Trophoblast cell (in vitro differentiated cells and primary cell): Measurements from ENCODE around the gene TFF3. TPM values are rescaled to one million over a fixed set of nuclear protein-coding genes. Genes with fewer than 3 reads are reported as not detected.

ENCODE experiments used
- DNase-seq, 2 donors: peaks; one replicate each; pipeline ENCODE4 v3.0.0-alpha.2; 2016
- H2AFZ ChIP-seq: 2 replicates; pipeline ENCODE4 v1.6.1; 2013; ENCODE audit warnings: low read length, moderate library complexity, mild to moderate bottlenecking; ENCODE audit not compliant: insufficient read depth, poor library complexity
- H2AK5ac ChIP-seq: 2 replicates; pipeline ENCODE4 v1.6.1; 2013; ENCODE audit warnings: mild to moderate bottlenecking, low read length
- H2BK120ac ChIP-seq: 2 replicates; pipeline ENCODE4 v1.6.1; 2013; ENCODE audit warnings: low read length, mild to moderate bottlenecking, moderate library complexity; ENCODE audit not compliant: insufficient read depth, poor library complexity
- H2BK12ac ChIP-seq: 2 replicates; pipeline ENCODE4 v1.6.1; 2013; ENCODE audit warnings: mild to moderate bottlenecking, low read length, moderate library complexity
- H2BK5ac ChIP-seq: 2 replicates; pipeline ENCODE4 v1.6.1; 2013; ENCODE audit warnings: low read length, low read depth, moderate library complexity, mild to moderate bottlenecking; ENCODE audit not compliant: poor library complexity
- H3K14ac ChIP-seq: 2 replicates; pipeline ENCODE4 v1.6.1; 2013; ENCODE audit warnings: mild to moderate bottlenecking, low read length
- H3K18ac ChIP-seq: 2 replicates; pipeline ENCODE4 v1.6.1; 2013; ENCODE audit warnings: mild to moderate bottlenecking, low read length
- H3K23ac ChIP-seq: 2 replicates; pipeline ENCODE4 v1.6.1; 2013; ENCODE audit warnings: low read length
- H3K27ac ChIP-seq: 2 replicates; pipeline ENCODE4 v1.5.1; 2013; ENCODE audit warnings: low read depth, mild to moderate bottlenecking, inconsistent platforms, low read length, moderate library complexity
- H3K27me3 ChIP-seq: 2 replicates; pipeline ENCODE4 v1.6.1; 2013; ENCODE audit warnings: inconsistent platforms, mild to moderate bottlenecking, low read length, moderate library complexity; ENCODE audit not compliant: insufficient read depth
- H3K36me3 ChIP-seq, 2 experiments: 1 replicate in 1 of 2; 2 replicates in 1 of 2; pipeline ENCODE4 v1.6.1; 2013; ENCODE audit warnings: low read length in 2 of 2, mild to moderate bottlenecking in 2 of 2, moderate library complexity in 1 of 2; ENCODE audit not compliant: insufficient read depth in 2 of 2, control insufficient read depth in 1 of 2
- H3K4ac ChIP-seq: 2 replicates; pipeline ENCODE4 v1.6.1; 2013; ENCODE audit warnings: low read depth, mild to moderate bottlenecking, low read length, moderate library complexity
- H3K4me1 ChIP-seq, 2 experiments: 1 replicate in 1 of 2; 2 replicates in 1 of 2; pipeline ENCODE4 v1.6.1; 2013; ENCODE audit warnings: low read length in 2 of 2, mild to moderate bottlenecking in 2 of 2, moderate library complexity in 1 of 2; ENCODE audit not compliant: insufficient read depth in 2 of 2, control insufficient read depth in 1 of 2
- H3K4me2 ChIP-seq: 2 replicates; pipeline ENCODE4 v1.6.1; 2013; ENCODE audit warnings: inconsistent platforms, mild to moderate bottlenecking, low read length, moderate library complexity
- H3K4me3 ChIP-seq: 2 replicates; pipeline ENCODE4 v1.5.1; 2013; ENCODE audit warnings: mild to moderate bottlenecking, low read depth, low read length, inconsistent platforms
- H3K79me1 ChIP-seq: one replicate; pipeline ENCODE4 v1.6.1; 2013; ENCODE audit warnings: low read length
- H3K79me2 ChIP-seq: 2 replicates; pipeline ENCODE4 v1.6.1; 2013; ENCODE audit warnings: low read length, mild to moderate bottlenecking; ENCODE audit not compliant: control insufficient read depth, insufficient read depth, poor library complexity
- H3K9ac ChIP-seq: 2 replicates; pipeline ENCODE4 v1.6.1; 2013; ENCODE audit warnings: mild to moderate bottlenecking, low read length
- H3K9me3 ChIP-seq: 2 replicates; pipeline ENCODE4 v1.6.1; 2013; ENCODE audit warnings: low read depth, mild to moderate bottlenecking, control low read depth, inconsistent platforms, low read length; ENCODE audit not compliant: insufficient read depth
- H4K12ac ChIP-seq: 2 replicates; pipeline ENCODE4 v1.6.1; 2013; ENCODE audit warnings: low read depth, mild to moderate bottlenecking, low read length, moderate library complexity
- H4K8ac ChIP-seq: 2 replicates; pipeline ENCODE4 v1.6.1; 2013; ENCODE audit warnings: low read depth, mild to moderate bottlenecking, low read length, moderate library complexity
- H4K91ac ChIP-seq: one replicate; pipeline ENCODE4 v1.6.1; 2013; ENCODE audit warnings: low read depth, mild to moderate bottlenecking, low read length, moderate library complexity
- WGBS: extraction: QIAGEN DNeasy Blood & Tissue Kit; methylation state at CpG from one replicate; pipeline ENCODE4 v1.1.7; 2013; ENCODE audit warnings: missing lambda C conversion rate; ENCODE audit not compliant: insufficient read length, insufficient coverage; ENCODE audit errors: extremely low coverage; 5-methylcytosine and 5-hydroxymethylcytosine counted together
- polyA plus RNA-seq: library from polyadenylated mRNA; stranded (reverse); fragments of 200-250 nt; gene quantifications from 2 replicates; pipeline ENCODE4 v1.2.3, GENCODE V29; 2013

The TFF3 gene, protein sequence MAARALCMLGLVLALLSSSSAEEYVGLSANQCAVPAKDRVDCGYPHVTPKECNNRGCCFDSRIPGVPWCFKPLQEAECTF
- 0.60 and 0.63 TPM in 2 replicates for polyA plus RNA-seq

DNA sequence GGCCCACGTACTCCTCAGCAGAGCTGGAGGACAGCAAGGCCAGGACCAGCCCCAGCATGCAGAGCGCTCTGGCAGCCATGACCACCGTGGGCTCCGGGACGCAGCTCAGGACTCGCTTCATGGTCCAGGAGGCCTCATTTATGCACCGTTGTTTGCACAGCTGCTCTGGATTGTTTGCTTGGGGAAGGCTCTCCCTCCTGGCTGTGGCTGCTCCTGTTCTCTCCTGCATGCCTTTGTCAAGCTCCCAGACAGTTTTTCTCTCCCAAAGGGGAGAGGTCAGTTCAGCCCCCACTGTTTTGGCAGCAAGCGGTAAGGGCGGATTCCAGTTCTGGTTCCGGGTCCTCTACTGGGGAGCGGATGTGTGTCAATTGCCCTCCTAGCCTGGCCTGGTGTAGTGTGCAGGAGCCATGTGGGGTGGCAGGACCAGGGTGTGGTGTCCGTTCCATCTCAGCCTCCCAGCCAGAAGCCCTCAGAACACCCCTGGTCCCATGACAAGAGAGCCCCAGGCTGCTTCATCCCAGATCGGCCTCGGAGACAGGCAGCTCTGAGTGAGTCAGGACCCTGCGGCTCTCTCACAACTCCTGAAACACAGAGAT, at the start of gene TFF3:
TSS of gene TFF3 (minus strand) at position 114 of the 596 bp plus-strand sequence. CDS start at position 79, 35 bp downstream.
- Histone ChIP-seq H3K27me3 (no peaks in the 10 kb centered on the region), H2BK120ac (no peak within 1 kb of the TSS), H3K14ac (no peak within 1 kb of the TSS), H2BK12ac (no peak within 1 kb of the TSS), H2BK5ac (no peak within 1 kb of the TSS), H3K9ac (no peak within 1 kb of the TSS), H3K23ac (no peak within 1 kb of the TSS), H3K4me2 (no peak within 1 kb of the TSS), H2AFZ (no peak within 1 kb of the TSS), H2AK5ac (no peak within 1 kb of the TSS), H3K4me1 (no peaks in the 10 kb centered on the region), H3K18ac (no peak within 1 kb of the TSS), H3K36me3 (no peaks in the 10 kb centered on the region), H3K9me3 (peaks cover 2% of the 10 kb centered on the region), H3K4ac (no peak within 1 kb of the TSS), H3K4me3 (no peak within 1 kb of the TSS), H3K79me2 (no peaks in the 10 kb centered on the region), H3K79me1 (no peaks in the 10 kb centered on the region), H4K12ac (no peak within 1 kb of the TSS), H4K8ac (no peak within 1 kb of the TSS), H4K91ac (no peak within 1 kb of the TSS), H3K27ac (no peak within 1 kb of the TSS)
- WGBS, result no CpG with 5 or more reads among the region's 15 CpGs
- no peak for DNase-seq

DNA sequence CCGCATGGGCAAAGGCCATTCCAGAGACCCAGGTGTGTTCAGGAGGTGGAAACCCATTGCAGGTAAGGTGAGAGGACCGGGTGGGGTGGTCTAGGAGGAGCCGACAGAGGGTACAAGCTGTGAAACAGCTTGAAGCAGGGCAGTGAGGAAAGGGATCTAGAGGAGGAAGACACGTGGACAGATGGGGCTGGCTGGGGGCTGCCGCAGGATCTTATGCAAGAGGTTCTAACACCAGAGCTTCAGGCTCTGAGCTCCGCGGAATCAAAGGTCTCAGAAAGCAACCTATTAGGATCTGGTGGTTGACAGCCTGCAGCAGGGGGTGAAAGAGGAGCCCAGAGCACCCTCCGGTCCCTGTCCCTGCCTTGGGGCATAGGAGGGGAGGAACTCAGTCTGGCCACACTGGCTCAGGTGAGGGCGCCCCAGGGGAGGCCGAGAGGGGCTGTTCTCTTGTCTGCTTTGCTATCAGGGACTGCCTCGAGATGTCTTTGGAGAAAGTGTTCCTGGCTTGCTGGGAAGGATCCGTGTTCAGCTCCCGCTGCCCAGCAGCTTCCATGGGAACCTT, 49.2 kb upstream of the TFF3 start:
- H3K27me3 ChIP-seq, result no peaks in the 10 kb centered on the region
- no peak overlapping the region for H3K18ac ChIP-seq
- H4K8ac ChIP-seq, result no peak overlapping the region
- H3K9me3 ChIP-seq, result peaks cover 2% of the 10 kb centered on the region
- no peaks in the 10 kb centered on the region for H3K79me2 ChIP-seq
- H3K4ac ChIP-seq, result no peak overlapping the region
- no peak overlapping the region for H2AFZ ChIP-seq
- WGBS, result no CpG with 5 or more reads among the region's 13 CpGs
- no peak overlapping the region for H2BK120ac ChIP-seq
- no peak overlapping the region for H3K27ac ChIP-seq
- H3K9ac ChIP-seq, result no peak overlapping the region
- no peak overlapping the region for H4K12ac ChIP-seq
- H2AK5ac ChIP-seq, result no peak overlapping the region
- no peak overlapping the region for H4K91ac ChIP-seq
- no peak overlapping the region for H2BK5ac ChIP-seq
- no peak overlapping the region for H2BK12ac ChIP-seq
- no peak overlapping the region for H3K14ac ChIP-seq
- H3K79me1 ChIP-seq, result no peaks in the 10 kb centered on the region
- H3K4me3 ChIP-seq, result no peak overlapping the region
- peaks cover 0 to 2% of the 10 kb centered on the region in 2 experiments for H3K4me1 ChIP-seq
- H3K4me2 ChIP-seq, result no peak overlapping the region
- H3K23ac ChIP-seq, result no peak overlapping the region
- peak; percentile 74 to 78 for DNase-seq
- H3K36me3 ChIP-seq, result no peaks in the 10 kb centered on the region

DNA sequence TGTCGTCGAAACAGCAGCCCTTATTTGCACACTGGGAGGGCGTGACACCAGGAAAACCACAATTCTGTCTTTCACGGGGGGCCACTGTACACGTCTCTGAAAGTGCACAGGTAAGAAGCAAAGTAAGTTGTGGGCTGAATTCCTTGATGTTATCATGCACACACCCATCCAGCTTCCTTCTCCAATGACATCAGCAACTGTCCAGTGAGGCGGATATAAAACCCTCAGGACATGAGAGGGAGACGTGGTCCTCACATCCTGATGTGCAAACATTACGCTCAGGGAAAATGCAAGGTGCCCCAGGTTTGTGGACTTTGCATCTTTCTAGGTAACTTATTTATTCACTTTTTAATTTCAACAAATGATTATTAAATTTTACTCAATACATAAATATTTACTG, 48.1 kb upstream of the TFF3 start:
- Histone ChIP-seq H3K4me3 (no peak overlapping the region), H3K27me3 (no peaks in the 10 kb centered on the region), H3K4ac (no peak overlapping the region), H2BK120ac (no peak overlapping the region), H3K9ac (no peak overlapping the region), H3K79me2 (no peaks in the 10 kb centered on the region), H4K12ac (no peak overlapping the region), H2BK12ac (no peak overlapping the region), H3K4me1 (peaks cover 0 to 2% of the 10 kb centered on the region in 2 experiments), H3K9me3 (peaks cover 5% of the 10 kb centered on the region), H3K27ac (no peak overlapping the region), H2AFZ (no peak overlapping the region), H3K4me2 (no peak overlapping the region), H2AK5ac (no peak overlapping the region), H3K36me3 (no peaks in the 10 kb centered on the region), H2BK5ac (no peak overlapping the region), H3K23ac (no peak overlapping the region), H3K18ac (no peak overlapping the region), H3K79me1 (no peaks in the 10 kb centered on the region), H3K14ac (no peak overlapping the region), H4K8ac (no peak overlapping the region), H4K91ac (no peak overlapping the region)
- DNase-seq, result peak; percentile 11 to 52
- no CpG with 5 or more reads among the region's 8 CpGs for WGBS

DNA sequence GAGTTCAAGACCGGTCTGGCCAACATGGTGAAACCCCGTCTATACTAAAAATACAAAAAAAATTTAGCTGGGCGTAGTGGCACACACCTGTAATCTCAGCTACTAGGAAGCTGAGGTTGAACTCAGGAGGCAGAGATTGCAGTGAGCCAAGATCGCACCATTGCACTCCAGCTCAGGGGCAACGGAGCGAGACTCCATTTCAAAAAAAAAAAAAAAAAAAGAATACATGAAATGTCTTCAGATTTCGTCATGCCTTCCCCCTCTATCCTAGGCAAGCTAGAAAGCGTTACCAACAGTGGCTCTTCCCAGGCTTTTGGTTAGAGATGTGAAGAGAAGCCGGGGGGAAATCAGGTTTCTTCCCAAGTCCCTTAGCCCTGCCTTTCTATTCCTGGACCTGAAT, 47.5 kb upstream of the TFF3 start:
- Histone ChIP-seq H3K4me3 (no peak overlapping the region), H3K27me3 (no peaks in the 10 kb centered on the region), H3K36me3 (no peaks in the 10 kb centered on the region), H4K12ac (no peak overlapping the region), H3K9me3 (peaks cover 6% of the 10 kb centered on the region), H3K14ac (no peak overlapping the region), H3K4me1 (peaks cover 0 to 2% of the 10 kb centered on the region in 2 experiments), H2BK5ac (no peak overlapping the region), H3K23ac (no peak overlapping the region), H3K27ac (no peak overlapping the region), H3K79me1 (no peaks in the 10 kb centered on the region), H3K9ac (no peak overlapping the region), H3K4ac (no peak overlapping the region), H2AK5ac (no peak overlapping the region), H2BK12ac (no peak overlapping the region), H4K91ac (no peak overlapping the region), H2BK120ac (no peak overlapping the region), H2AFZ (no peak overlapping the region), H3K4me2 (no peak overlapping the region), H3K79me2 (no peaks in the 10 kb centered on the region), H3K18ac (no peak overlapping the region), H4K8ac (no peak overlapping the region)
- no CpG with 5 or more reads among the region's 9 CpGs for WGBS
- DNase-seq, result no peak
